ENCODE data around the gene FAP. TPM values are rescaled to one million over a fixed set of nuclear protein-coding genes. Genes with fewer than 3 reads are reported as not detected.

Gene FAP
- total and polyA plus RNA-seq, 9 donors, result 66.8 to 103 (median 87.9) TPM

- no peaks in the 10 kb centered on the region for H3K4me1 ChIP-seq (ENCODE audit: control insufficient read depth, insufficient read depth, low read length)
- H3K27ac ChIP-seq (ENCODE audit: low read length), result no peak overlapping the region
- H3K27me3 ChIP-seq (ENCODE audit: control insufficient read depth, insufficient read depth, low read length), result no peaks in the 10 kb centered on the region
- H3K9me3 ChIP-seq (replicated peaks; ENCODE audit: control insufficient read depth, low read depth, low read length), result no peaks in the 10 kb centered on the region
- H3K4me3 ChIP-seq (ENCODE audit: low read length), result no peak overlapping the region
- no CpG with 5 or more reads among the region's 1 CpG for WGBS (ENCODE audit: insufficient coverage)
- H3K36me3 ChIP-seq (ENCODE audit: control insufficient read depth, insufficient read depth, low read length), result peaks cover 24% of the 10 kb centered on the region
- DNase-seq, result no peak
Measured at GRCh38 chr2:162199913-162200312, 43.3 kb downstream of the FAP start.

DNA sequence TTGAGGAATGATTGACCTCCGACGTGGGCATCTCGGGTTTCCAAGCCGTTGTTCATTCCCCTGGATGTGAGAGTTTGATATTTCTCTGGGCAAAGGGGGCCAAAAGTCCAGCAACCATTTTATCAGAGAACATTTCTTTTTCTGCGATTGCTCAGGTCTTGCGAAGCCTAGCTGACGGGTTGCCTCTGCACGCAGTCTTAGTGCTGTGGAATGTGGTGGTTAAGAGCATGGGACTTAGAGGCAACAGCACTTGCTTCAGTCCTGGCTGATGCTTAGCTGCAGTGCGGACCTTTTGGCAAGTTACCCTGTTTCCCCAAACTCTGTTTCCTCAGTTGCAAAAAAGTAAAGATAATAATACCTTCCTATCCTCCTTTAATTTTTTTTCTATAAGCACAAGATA, 45.0 kb downstream of the FAP start:
- DNase-seq, result no peak
- Histone ChIP-seq H3K4me3 (ENCODE audit: low read length) (no peak overlapping the region), H3K4me1 (ENCODE audit: control insufficient read depth, insufficient read depth, low read length) (no peaks in the 10 kb centered on the region), H3K9me3 (replicated peaks; ENCODE audit: control insufficient read depth, low read depth, low read length) (no peaks in the 10 kb centered on the region), H3K27me3 (ENCODE audit: control insufficient read depth, insufficient read depth, low read length) (no peaks in the 10 kb centered on the region), H3K27ac (ENCODE audit: low read length) (no peak overlapping the region), H3K36me3 (ENCODE audit: control insufficient read depth, insufficient read depth, low read length) (peaks cover 24% of the 10 kb centered on the region)
- 90% methylated on average over 2 of the region's 9 CpGs for WGBS (ENCODE audit: insufficient coverage)

DNA sequence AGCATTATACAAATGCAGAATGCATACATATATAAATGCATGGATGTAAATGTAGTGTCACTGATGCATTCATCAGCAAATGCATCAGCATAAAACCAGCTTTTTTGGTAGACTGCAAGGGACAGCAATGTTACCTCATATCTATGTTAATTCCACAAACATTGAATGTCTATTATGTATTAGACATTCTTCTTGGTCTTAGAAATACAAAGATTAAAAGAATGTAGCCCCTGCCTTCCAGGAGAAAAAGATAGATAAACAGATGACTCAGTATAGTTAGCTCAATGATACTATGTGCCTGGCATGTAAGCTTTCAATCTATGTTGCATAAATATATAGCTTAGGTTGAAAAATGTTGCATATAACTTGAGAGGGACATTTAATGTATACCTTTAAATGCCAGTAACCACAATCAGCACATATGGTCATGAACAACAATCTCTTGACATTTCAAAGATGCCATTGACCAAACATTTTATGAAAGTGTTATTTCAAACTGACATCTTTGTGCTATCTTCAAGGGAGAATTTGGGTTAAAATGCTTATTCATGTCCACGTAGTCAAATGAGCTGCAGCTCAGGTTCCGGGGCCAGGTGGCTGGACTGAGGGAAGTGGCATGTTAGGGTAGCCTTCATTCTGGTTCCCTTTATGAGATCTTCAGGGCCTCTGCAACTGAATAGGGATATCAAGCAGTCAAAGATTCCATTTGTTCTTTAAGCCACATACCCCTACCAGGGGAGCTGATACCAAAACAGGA, 46.0 kb downstream of the FAP start:
- Histone ChIP-seq H3K27ac (ENCODE audit: low read length) (no peak overlapping the region), H3K4me3 (ENCODE audit: low read length) (no peak overlapping the region), H3K4me1 (ENCODE audit: control insufficient read depth, insufficient read depth, low read length) (no peaks in the 10 kb centered on the region), H3K27me3 (ENCODE audit: control insufficient read depth, insufficient read depth, low read length) (no peaks in the 10 kb centered on the region), H3K36me3 (ENCODE audit: control insufficient read depth, insufficient read depth, low read length) (peaks cover 28% of the 10 kb centered on the region), H3K9me3 (replicated peaks; ENCODE audit: control insufficient read depth, low read depth, low read length) (no peaks in the 10 kb centered on the region)
- WGBS (ENCODE audit: insufficient coverage), result 83% methylated on average over 2 of the region's 2 CpGs
- DNase-seq, result no peak

DNA sequence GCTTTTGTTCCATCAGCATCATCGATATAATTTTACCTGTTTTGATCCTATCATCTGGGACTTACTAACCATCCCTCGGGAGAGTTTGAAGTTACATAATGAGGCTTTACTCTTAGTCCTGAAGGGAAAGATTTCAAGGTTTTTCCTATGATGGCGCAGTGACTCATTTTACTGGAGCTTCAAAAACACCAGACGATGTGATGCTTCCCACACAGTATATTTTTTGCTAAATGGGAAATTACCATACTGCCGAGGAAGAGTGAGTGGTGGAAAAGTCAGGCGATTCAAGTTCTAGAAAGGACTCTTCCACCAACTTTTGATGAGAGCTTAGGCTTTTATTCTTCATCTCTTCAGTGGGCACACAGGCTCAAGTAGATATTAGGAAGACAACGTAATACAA, 46.6 kb downstream of the FAP start:
- H3K36me3 ChIP-seq (ENCODE audit: control insufficient read depth, insufficient read depth, low read length), result peaks cover 28% of the 10 kb centered on the region
- no peaks in the 10 kb centered on the region for H3K27me3 ChIP-seq (ENCODE audit: control insufficient read depth, insufficient read depth, low read length)
- H3K27ac ChIP-seq (ENCODE audit: low read length), result no peak overlapping the region
- DNase-seq, result peak; percentile 27
- H3K9me3 ChIP-seq (replicated peaks; ENCODE audit: control insufficient read depth, low read depth, low read length), result no peaks in the 10 kb centered on the region
- WGBS (ENCODE audit: insufficient coverage), result no CpG with 5 or more reads among the region's 7 CpGs
- H3K4me1 ChIP-seq (ENCODE audit: control insufficient read depth, insufficient read depth, low read length), result no peaks in the 10 kb centered on the region
- no peak overlapping the region for H3K4me3 ChIP-seq (ENCODE audit: low read length)

DNA sequence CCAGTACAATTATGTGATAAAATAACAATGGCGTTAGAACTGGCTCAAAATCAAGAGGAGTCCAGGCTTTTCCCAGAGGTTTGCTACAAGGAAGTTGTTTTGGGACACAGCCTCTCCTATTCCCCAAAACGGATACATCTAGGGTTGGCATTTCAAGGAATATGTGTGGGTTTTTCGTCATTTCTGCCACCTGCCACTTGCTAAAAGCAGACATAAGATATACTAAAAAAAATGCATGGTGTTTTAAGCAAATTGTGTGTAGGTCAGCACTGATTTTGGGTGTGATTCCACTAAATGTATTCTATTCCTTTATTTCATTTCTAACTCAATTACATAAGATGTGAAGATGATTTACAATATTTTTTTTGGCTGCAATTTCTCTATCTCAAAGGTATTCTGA, 54.8 kb downstream of the FAP start:
- peaks cover 7% of the 10 kb centered on the region for H3K36me3 ChIP-seq (ENCODE audit: control insufficient read depth, insufficient read depth, low read length)
- DNase-seq, result no peak
- no peaks in the 10 kb centered on the region for H3K27me3 ChIP-seq (ENCODE audit: control insufficient read depth, insufficient read depth, low read length)
- H3K4me3 ChIP-seq (ENCODE audit: low read length), result no peak overlapping the region
- H3K27ac ChIP-seq (ENCODE audit: low read length), result no peak overlapping the region
- H3K9me3 ChIP-seq (replicated peaks; ENCODE audit: control insufficient read depth, low read depth, low read length), result no peaks in the 10 kb centered on the region
- H3K4me1 ChIP-seq (ENCODE audit: control insufficient read depth, insufficient read depth, low read length), result no peaks in the 10 kb centered on the region
- 43% methylated on average over 1 of the region's 3 CpGs for WGBS (ENCODE audit: insufficient coverage)

DNA sequence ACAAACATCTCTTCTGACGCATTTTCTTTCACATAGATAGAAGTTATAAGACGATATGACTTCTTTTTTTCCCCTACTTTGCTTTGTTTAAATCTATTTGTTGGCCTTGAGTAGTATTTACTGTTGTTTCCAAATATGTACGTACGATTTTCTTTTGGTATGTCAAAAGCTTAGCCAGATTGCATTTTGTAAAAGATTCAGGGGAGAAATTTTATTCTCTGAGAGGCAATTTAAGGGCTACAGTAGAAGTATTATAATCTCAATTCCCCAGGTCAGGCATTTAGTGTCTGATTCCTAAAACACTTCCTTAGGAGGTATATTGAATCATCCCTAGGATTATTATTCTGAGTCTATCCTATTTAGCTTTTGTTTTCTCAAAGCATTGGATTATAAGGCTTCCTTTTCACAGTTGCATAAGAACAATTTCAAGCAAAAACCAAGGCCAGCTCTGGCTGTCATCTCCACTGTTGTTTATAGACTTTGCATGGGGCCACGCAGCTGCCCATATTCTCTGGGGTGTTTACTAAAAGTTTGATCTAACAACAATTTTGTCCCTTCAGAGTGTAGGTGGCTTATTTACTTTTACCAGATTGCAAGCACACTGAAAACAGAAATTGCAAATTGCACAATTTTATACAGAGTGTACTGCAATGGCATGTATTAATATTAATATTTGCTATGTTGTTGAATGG, 57.6 kb downstream of the FAP start:
- Histone ChIP-seq H3K27ac (ENCODE audit: low read length) (peak overlapping the region; percentile 15), H3K4me1 (ENCODE audit: control insufficient read depth, insufficient read depth, low read length) (no peaks in the 10 kb centered on the region), H3K9me3 (replicated peaks; ENCODE audit: control insufficient read depth, low read depth, low read length) (no peaks in the 10 kb centered on the region), H3K4me3 (ENCODE audit: low read length) (no peak overlapping the region), H3K27me3 (ENCODE audit: control insufficient read depth, insufficient read depth, low read length) (no peaks in the 10 kb centered on the region), H3K36me3 (ENCODE audit: control insufficient read depth, insufficient read depth, low read length) (peaks cover 4% of the 10 kb centered on the region)
- no CpG with 5 or more reads among the region's 5 CpGs for WGBS (ENCODE audit: insufficient coverage)
- peak; percentile 70 for DNase-seq

DNA sequence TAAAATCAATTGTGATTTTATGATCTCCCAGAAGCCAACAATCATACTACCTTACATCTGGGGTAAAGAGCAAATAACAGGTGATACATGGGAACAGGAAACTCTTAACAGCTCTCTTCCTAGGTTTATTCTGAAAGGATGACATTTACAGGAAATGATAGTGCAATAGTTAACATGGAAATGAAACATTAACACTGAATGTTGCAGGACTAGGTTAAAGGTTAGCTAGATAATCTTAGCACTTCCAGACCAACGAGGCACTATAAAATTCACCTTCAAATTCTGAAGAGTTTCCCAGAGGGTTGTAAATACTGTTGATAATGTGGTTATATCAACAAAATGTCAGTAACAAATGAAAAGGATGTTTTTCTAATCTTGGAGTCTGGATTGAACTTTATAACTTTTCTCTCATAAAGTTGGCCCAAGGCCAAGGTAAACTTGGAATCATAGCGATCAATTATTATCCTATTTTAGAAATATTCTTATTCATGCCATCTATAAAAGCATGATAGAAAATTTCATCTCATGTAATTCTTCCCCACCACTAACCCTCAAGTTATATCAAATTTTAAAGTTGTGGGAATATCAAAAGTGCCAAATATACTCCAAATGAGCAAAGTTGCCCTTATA, 58.3 kb downstream of the FAP start:
- DNase-seq, result no peak
- Histone ChIP-seq H3K4me3 (ENCODE audit: low read length) (no peak overlapping the region), H3K27me3 (ENCODE audit: control insufficient read depth, insufficient read depth, low read length) (no peaks in the 10 kb centered on the region)

GRCh38 chr2:162184359-162184758, 58.9 kb downstream of the FAP start:
- peak; percentile 50 for DNase-seq
- H3K4me3 ChIP-seq (ENCODE audit: low read length), result no peak overlapping the region
- WGBS (ENCODE audit: insufficient coverage), result 69% methylated on average over 5 of the region's 6 CpGs
- H3K4me1 ChIP-seq (ENCODE audit: control insufficient read depth, insufficient read depth, low read length), result no peaks in the 10 kb centered on the region
- H3K27ac ChIP-seq (ENCODE audit: low read length), result no peak overlapping the region
- H3K9me3 ChIP-seq (replicated peaks; ENCODE audit: control insufficient read depth, low read depth, low read length), result no peaks in the 10 kb centered on the region
- H3K27me3 ChIP-seq (ENCODE audit: control insufficient read depth, insufficient read depth, low read length), result no peaks in the 10 kb centered on the region
- peaks cover 8% of the 10 kb centered on the region for H3K36me3 ChIP-seq (ENCODE audit: control insufficient read depth, insufficient read depth, low read length)

More for the DNA sequence above, 58.3 kb downstream of the FAP start:
- no peak overlapping the region for H3K27ac ChIP-seq (ENCODE audit: low read length)
- H3K9me3 ChIP-seq (replicated peaks; ENCODE audit: control insufficient read depth, low read depth, low read length), result no peaks in the 10 kb centered on the region
- no peaks in the 10 kb centered on the region for H3K4me1 ChIP-seq (ENCODE audit: control insufficient read depth, insufficient read depth, low read length)
- peaks cover 8% of the 10 kb centered on the region for H3K36me3 ChIP-seq (ENCODE audit: control insufficient read depth, insufficient read depth, low read length)
- no CpG with 5 or more reads among the region's 2 CpGs for WGBS (ENCODE audit: insufficient coverage)

- Histone ChIP-seq H3K27me3 (ENCODE audit: control insufficient read depth, insufficient read depth, low read length) (no peaks in the 10 kb centered on the region), H3K4me3 (ENCODE audit: low read length) (no peak overlapping the region), H3K9me3 (replicated peaks; ENCODE audit: control insufficient read depth, low read depth, low read length) (no peaks in the 10 kb centered on the region), H3K36me3 (ENCODE audit: control insufficient read depth, insufficient read depth, low read length) (peaks cover 6% of the 10 kb centered on the region), H3K4me1 (ENCODE audit: control insufficient read depth, insufficient read depth, low read length) (no peaks in the 10 kb centered on the region), H3K27ac (ENCODE audit: low read length) (no peak overlapping the region)
- WGBS (ENCODE audit: insufficient coverage), result no CpG with 5 or more reads among the region's 2 CpGs
- no peak for DNase-seq
Measured at GRCh38 chr2:162182395-162182794, 60.9 kb downstream of the FAP start.

GRCh38 chr2:162177301-162177700, 65.9 kb downstream of the FAP start:
- 36% methylated on average over 2 of the region's 4 CpGs for WGBS (ENCODE audit: insufficient coverage)
- Histone ChIP-seq H3K4me3 (ENCODE audit: low read length) (no peak overlapping the region), H3K9me3 (replicated peaks; ENCODE audit: control insufficient read depth, low read depth, low read length) (no peaks in the 10 kb centered on the region), H3K4me1 (ENCODE audit: control insufficient read depth, insufficient read depth, low read length) (peaks cover 3% of the 10 kb centered on the region), H3K27me3 (ENCODE audit: control insufficient read depth, insufficient read depth, low read length) (no peaks in the 10 kb centered on the region), H3K36me3 (ENCODE audit: control insufficient read depth, insufficient read depth, low read length) (peaks cover 8% of the 10 kb centered on the region), H3K27ac (ENCODE audit: low read length) (no peak overlapping the region)
- no peak for DNase-seq

Measured in muscle of leg (tissue), 11 donors.